SU-DHL-6 (cell line): ENCODE data around the gene SDHAF1.

Experiments
- H2AFZ ChIP-seq: fragments of 200-600 bp; sonication (generic); 2 replicates; pipeline ENCODE4 v1.6.1; 2014; ENCODE audit warnings: low read depth, mild to moderate bottlenecking, moderate library complexity, mixed read lengths, antibody characterized with exemption, low read length; ENCODE audit not compliant: severe bottlenecking
- H3F3A ChIP-seq: fragments of 200-600 bp; shearing (Covaris generic); 2 replicates; pipeline ENCODE4 v1.6.0; 2016; ENCODE audit warnings: antibody characterized with exemption, mild to moderate bottlenecking; ENCODE audit not compliant: insufficient read depth
- H3K27ac ChIP-seq: fragments of 200-600 bp; sonication (generic); 2 replicates; pipeline ENCODE4 v1.5.1; 2016; ENCODE audit warnings: low read depth, mild to moderate bottlenecking, low read length, moderate library complexity, mixed read lengths
- H3K27me3 ChIP-seq: fragments of 200-600 bp; sonication (generic), shearing (Covaris generic); 2 replicates; pipeline ENCODE4 v1.6.0; 2014; ENCODE audit warnings: mild to moderate bottlenecking, low read length
- H3K36me3 ChIP-seq: fragments of 200-600 bp; sonication (generic); 2 replicates; pipeline ENCODE4 v1.6.1; 2014; ENCODE audit warnings: mild to moderate bottlenecking, low read length, mixed read lengths
- H3K4me2 ChIP-seq: fragments of 300-600, 200-600 bp; shearing (Covaris generic), sonication (generic); 2 replicates; pipeline ENCODE4 v1.6.0; 2014; ENCODE audit warnings: low read length, low read depth, mild to moderate bottlenecking; ENCODE audit not compliant: poor library complexity, severe bottlenecking
- H3K4me3 ChIP-seq: fragments of 200-600 bp; sonication (generic); 2 replicates; pipeline ENCODE4 v1.5.1; 2014; ENCODE audit warnings: antibody characterized with exemption, low read length, mild to moderate bottlenecking, mixed read lengths; ENCODE audit not compliant: insufficient read depth, poor library complexity, severe bottlenecking
- H3K79me2 ChIP-seq: fragments of 200-600 bp; sonication (generic); 2 replicates; pipeline ENCODE4 v1.6.1; 2014; ENCODE audit warnings: mild to moderate bottlenecking, low read length, moderate library complexity; ENCODE audit not compliant: insufficient read depth
- H3K9ac ChIP-seq: fragments of 200-600 bp; sonication (generic); 2 replicates; pipeline ENCODE4 v1.7.0; 2014; ENCODE audit warnings: mild to moderate bottlenecking, low read length
- H3K9me2 ChIP-seq: fragments of 200-600 bp; sonication (generic); replicated peaks from 2 replicates; pipeline ENCODE4 v1.6.1; 2014; ENCODE audit warnings: low read length; ENCODE audit not compliant: insufficient read depth
- H3K9me3 ChIP-seq: fragments of 200-600 bp; sonication (generic); 2 replicates; pipeline ENCODE4 v1.6.1; 2014; ENCODE audit warnings: low read length, mixed read lengths; ENCODE audit not compliant: insufficient read depth
- H4K20me1 ChIP-seq: fragments of 200-600 bp; sonication (generic); 2 replicates; pipeline ENCODE4 v1.6.1; 2014; ENCODE audit warnings: low read depth, mild to moderate bottlenecking, antibody characterized with exemption, low read length, moderate library complexity, mixed read lengths
- CTCF ChIP-seq: fragments of 200-600 bp; sonication (generic); IDR thresholded peaks from one replicate; pipeline ENCODE4 v1.5.1; 2017; ENCODE audit warnings: antibody characterized with exemption, mild to moderate bottlenecking, low read length, moderate library complexity; ENCODE audit not compliant: insufficient read depth, poor library complexity, severe bottlenecking
- EZH2phosphoT487 ChIP-seq: fragments of 200-600 bp; sonication (generic), shearing (Covaris generic); conservative IDR thresholded peaks from 2 replicates; pipeline ENCODE4 v1.6.1; 2018; ENCODE audit warnings: mild to moderate bottlenecking, antibody characterized with exemption, low read length, moderate library complexity, mixed read lengths

Gene SDHAF1

GRCh38 chr19:36009220-36009619, 14.2 kb downstream of the SDHAF1 start:
- H4K20me1 ChIP-seq = no peaks in the 10 kb centered on the region
- H3K9me3 ChIP-seq = no peaks in the 10 kb centered on the region
- peak overlapping the region; percentile 51 for H3K9ac ChIP-seq
- no peaks in the 10 kb centered on the region for H3K9me2 ChIP-seq
- H3K27ac ChIP-seq = no peak overlapping the region
- peak overlapping the region; percentile 43 for H3K4me3 ChIP-seq
- no peaks in the 10 kb centered on the region for H3K27me3 ChIP-seq
- H3F3A ChIP-seq = peaks cover 7% of the 10 kb centered on the region; the same call in 1 of the 2 replicates
- TF ChIP-seq EZH2phosphoT487 (no peak), CTCF (no peak)
- peak overlapping the region; percentile 41 for H3K4me2 ChIP-seq
- peaks cover 5% of the 10 kb centered on the region; the same call in 1 of the 2 replicates for H3K79me2 ChIP-seq
- H2AFZ ChIP-seq = no peak overlapping the region
- H3K36me3 ChIP-seq = no peaks in the 10 kb centered on the region

- Histone ChIP-seq H3K9me2 (no peaks in the 10 kb centered on the region), H3K9me3 (no peaks in the 10 kb centered on the region), H4K20me1 (no peaks in the 10 kb centered on the region), H3K4me3 (no peak overlapping the region), H3K27me3 (no peaks in the 10 kb centered on the region), H3K79me2 (peaks cover 8% of the 10 kb centered on the region; the same call in 1 of the 2 replicates), H3K27ac (no peak overlapping the region), H3K4me2 (peak overlapping the region; percentile 41), H3K9ac (peak overlapping the region; percentile 51; the same call in 1 of the 2 replicates), H2AFZ (no peak overlapping the region), H3K36me3 (no peaks in the 10 kb centered on the region), H3F3A (peaks cover 7% of the 10 kb centered on the region; the same call in 1 of the 2 replicates)
- TF ChIP-seq CTCF (no peak), EZH2phosphoT487 (no peak)
Observed at GRCh38 chr19:36009633-36010379, 14.8 kb downstream of the SDHAF1 start.

GRCh38 chr19:36010402-36010801, 15.4 kb downstream of the SDHAF1 start:
- Histone ChIP-seq H3K36me3 (no peaks in the 10 kb centered on the region), H3K9ac (no peak overlapping the region), H3K4me3 (no peak overlapping the region), H3K27ac (no peak overlapping the region), H3K4me2 (no peak overlapping the region), H3K79me2 (peaks cover 12% of the 10 kb centered on the region; the same call in 1 of the 2 replicates), H3K9me2 (no peaks in the 10 kb centered on the region), H2AFZ (no peak overlapping the region), H4K20me1 (no peaks in the 10 kb centered on the region), H3K9me3 (no peaks in the 10 kb centered on the region), H3K27me3 (no peaks in the 10 kb centered on the region), H3F3A (peaks cover 7% of the 10 kb centered on the region; the same call in 1 of the 2 replicates)
- TF ChIP-seq EZH2phosphoT487 (no peak), CTCF (no peak)
